ENCODE results near the gene SKOR1. TPM values are rescaled to one million over a fixed set of nuclear protein-coding genes. Genes with fewer than 3 reads are reported as not detected.

SKOR1 gene
- total and polyA plus RNA-seq, 2 of the 8 experiments (the other 6 are each of a cell fraction or from before 2014, with no cell fraction given), result 0.03 to 0.11 TPM

- TF ChIP-seq ATF3 (IDR thresholded peaks at IDR 0.05; ENCODE audit: insufficient read depth, low read depth, low read length) (no peak), BACH1 (IDR thresholded peaks at IDR 0.05; ENCODE audit: low read length) (no peak), SP1 (IDR thresholded peaks at IDR 0.05; ENCODE audit: low read depth, low read length) (no peak), PHF8 (conservative IDR thresholded peaks at IDR 0.05; ENCODE audit: low read depth, low read length) (no peak), SUZ12 (IDR thresholded peaks at IDR 0.05; ENCODE audit: low read length) (no peak), CHD2 (IDR thresholded peaks at IDR 0.05; ENCODE audit: low read length) (no peak)
These were observed 54.3 kb downstream of the SKOR1 start (continued) for GRCh38 chr15:67879440-67880129.
